GM12878 (cell line): ENCODE results near the gene SUPT3H. TPM values are rescaled to one million over a fixed set of nuclear protein-coding genes. Genes with fewer than 3 reads are reported as not detected.

Source experiments
- ATAC-seq: fragments of 200-7000 bp; cut with Tn5 transposase; 3 replicates; pipeline ENCODE4 v1.9.1; 2020; ENCODE audit warnings: mild to moderate bottlenecking, moderate library complexity
- BruUV-seq: library from RNA; stranded (reverse); fragments of 400-500 nt; replicated peaks from 2 replicates; lab custom pipeline; 2021; lab: Mats Ljungman, UMichigan
- CTCF ChIA-PET: fragments of 300-600 bp; sonication (Branson Sonifier 250); formaldehyde crosslinking; extraction: SDS; loops from one replicate; lab custom pipeline; 2021; ENCODE audit warnings: inconsistent platforms; lab: Yijun Ruan, JAX
- POLR2A ChIA-PET: fragments of 350-600 bp; formaldehyde crosslinking; extraction: SDS; loops from one replicate; lab custom pipeline; 2021; ENCODE audit warnings: inconsistent platforms; lab: Charles Lee
- RAD21 ChIA-PET: fragments of 300-600 bp; sonication (Branson Sonifier 250); formaldehyde crosslinking; loops from one replicate; lab custom pipeline; 2023; ENCODE audit warnings: antibody characterized with exemption; ENCODE audit not compliant: unreplicated experiment; lab: Charles Lee
- SMC1A ChIA-PET: fragments of 300-600 bp; sonication (Branson Sonifier 250); formaldehyde crosslinking; loops from one replicate; lab custom pipeline; 2023; ENCODE audit not compliant: unreplicated experiment, uncharacterized antibody; lab: Charles Lee
- DNase-seq: peaks from one replicate; pipeline ENCODE4 v3.0.0-alpha.2; 2011; ENCODE audit warnings: low read depth, low spot score
- FAIRE-seq: peaks from 3 replicates; lab custom pipeline; 2011; peaks lifted over from hg19 to GRCh38; lab: Jason Lieb, UNC
- H2AFZ ChIP-seq: 2 replicates; pipeline ENCODE4 v1.6.0; 2011; ENCODE audit warnings: low read depth, low read length, control low read depth; ENCODE audit not compliant: control insufficient read depth
- H3K27ac ChIP-seq: 2 replicates; pipeline ENCODE4 v1.5.1; 2011; ENCODE audit warnings: control low read depth; ENCODE audit not compliant: control insufficient read depth, insufficient read depth
- H3K27me3 ChIP-seq, 2 experiments: replicated peaks in 1 of 2; 2 replicates each; pipeline versions ENCODE4 v1.6.0 to v1.6.1; 2011; ENCODE audit warnings: low read length in 1 of 2; ENCODE audit not compliant: control insufficient read depth in 2 of 2, insufficient read depth in 2 of 2
- H3K36me3 ChIP-seq, 2 experiments: 2 replicates each; pipeline ENCODE4 v1.5.1; 2011; ENCODE audit warnings: low read length in 1 of 2; ENCODE audit not compliant: control insufficient read depth in 2 of 2, insufficient read depth in 2 of 2
- H3K4me1 ChIP-seq: 2 replicates; pipeline ENCODE4 v1.6.1; 2011; ENCODE audit warnings: mild to moderate bottlenecking, low read length, moderate library complexity, mixed read lengths; ENCODE audit not compliant: control insufficient read depth, insufficient read depth
- H3K4me2 ChIP-seq: 2 replicates; pipeline ENCODE4 v1.6.0; 2011; ENCODE audit warnings: control low read depth; ENCODE audit not compliant: control insufficient read depth, insufficient read depth
- H3K4me3 ChIP-seq: fragments of 200-600 bp; sonication (generic); 2 replicates; pipeline ENCODE4 v1.5.1; 2016
- H3K79me2 ChIP-seq: 2 replicates; pipeline ENCODE4 v1.6.0; 2011; ENCODE audit warnings: low read length; ENCODE audit not compliant: control insufficient read depth, insufficient read depth
- H3K9ac ChIP-seq: 2 replicates; pipeline ENCODE4 v1.8.0; 2011; ENCODE audit warnings: low read length, control low read depth, mixed read lengths; ENCODE audit not compliant: control insufficient read depth, insufficient read depth
- H3K9me3 ChIP-seq: replicated peaks from 3 replicates; pipeline ENCODE4 v1.5.1; 2011; ENCODE audit warnings: mild to moderate bottlenecking, low read length; ENCODE audit not compliant: control insufficient read depth, insufficient read depth
- H4K20me1 ChIP-seq: 2 replicates; pipeline ENCODE4 v1.6.0; 2011; ENCODE audit not compliant: control insufficient read depth, insufficient read depth
- CEBPB ChIP-seq, 2 experiments: fragments of 150-350 bp in 1 of 2; IDR thresholded peaks; 2 replicates each; pipeline ENCODE4 v1.6.1; 2012 to 2014; ENCODE audit warnings: low read depth in 2 of 2, low read length in 2 of 2, borderline replicate concordance in 1 of 2, inconsistent platforms in 1 of 2
- E2F8 ChIP-seq: fragments of 450-650 bp; IDR thresholded peaks from 2 replicates; pipeline ENCODE4 v1.6.1; 2018; ENCODE audit warnings: mild to moderate bottlenecking, low read depth, moderate library complexity; ENCODE audit not compliant: partially characterized antibody
- MAX ChIP-seq: IDR thresholded peaks from 2 replicates; pipeline ENCODE4 v1.6.1; 2012; ENCODE audit warnings: low read depth, low read length, improper control_type of control experiment
- SMAD1 ChIP-seq: fragments of 450-650 bp; IDR thresholded peaks from 2 replicates; pipeline ENCODE4 v1.6.1; 2018; ENCODE audit warnings: mild to moderate bottlenecking, low read depth; ENCODE audit not compliant: partially characterized antibody
- SRF ChIP-seq, 2 experiments: IDR thresholded peaks; 2 replicates each; pipeline ENCODE4 v1.6.1; 2011; ENCODE audit warnings: low read depth in 2 of 2, low read length in 2 of 2, mild to moderate bottlenecking in 1 of 2, moderate library complexity in 1 of 2
- WGBS: methylation state at CpG from one replicate; pipeline ENCODE4 v1.1.6; 2016; ENCODE audit warnings: low lambda C conversion rate; ENCODE audit not compliant: insufficient replicate concordance, insufficient coverage; ENCODE audit errors: missing lambda C conversion rate; 5-methylcytosine and 5-hydroxymethylcytosine counted together
- in situ Hi-C: fragments of 300-500 bp; cut with MboI; formaldehyde crosslinking; loops from 9 replicates; pipeline ENCODE4 v1.14.3; 2018; ENCODE audit warnings: mixed read lengths
- intact Hi-C: fragments of 100-400 bp; cut with micrococcal nuclease; formaldehyde crosslinking; loops from one replicate; pipeline ENCODE4 v1.14.2; 2022; ENCODE audit not compliant: unreplicated experiment
- polyA plus RNA-seq, 11 experiments: library from polyadenylated mRNA; depleted of rRNA in 4 of 11; unstranded in 6 of 11; stranded (reverse) in 5 of 11; fragments of >200 nt; fragmentation: Nextera tagmentation in 4 of 11; fragmentation: Illumina TruSeq in 1 of 11; extraction: Ambion mirVana in 4 of 11; extraction: Trizol in 1 of 11; gene quantifications; 1 replicate in 1 of 11; 2 replicates in 10 of 11; pipeline versions ENCODE4 v1.2.1 to v1.2.3, GENCODE V29; 2011 to 2016; ENCODE audit warnings: inconsistent platforms in 2 of 11, missing spikeins in 2 of 11, low read depth in 1 of 11
- total RNA-seq, 4 experiments: library from RNA; depleted of rRNA in 3 of 4; stranded (reverse); fragments of >200 nt in 3 of 4; fragmentation: Illumina TruSeq in 1 of 4; extraction: Trizol in 1 of 4; gene quantifications; 2 replicates each; pipeline versions ENCODE4 v1.2.1 to v1.2.3, GENCODE V29; 2013 to 2021
- TF ChIP-seq, protein P1 (sequence below): IDR thresholded peaks from 2 replicates; pipeline ENCODE4 v1.6.1; 2011; ENCODE audit warnings: low read depth, low read length, improper control_type of control experiment, borderline replicate concordance

Gene SUPT3H
- total and polyA plus RNA-seq, 10 of the 15 experiments (the other 5 are each of a cell fraction or from before 2014, with no cell fraction given) = 0.51 to 3.7 (median 2.0) TPM

DNA sequence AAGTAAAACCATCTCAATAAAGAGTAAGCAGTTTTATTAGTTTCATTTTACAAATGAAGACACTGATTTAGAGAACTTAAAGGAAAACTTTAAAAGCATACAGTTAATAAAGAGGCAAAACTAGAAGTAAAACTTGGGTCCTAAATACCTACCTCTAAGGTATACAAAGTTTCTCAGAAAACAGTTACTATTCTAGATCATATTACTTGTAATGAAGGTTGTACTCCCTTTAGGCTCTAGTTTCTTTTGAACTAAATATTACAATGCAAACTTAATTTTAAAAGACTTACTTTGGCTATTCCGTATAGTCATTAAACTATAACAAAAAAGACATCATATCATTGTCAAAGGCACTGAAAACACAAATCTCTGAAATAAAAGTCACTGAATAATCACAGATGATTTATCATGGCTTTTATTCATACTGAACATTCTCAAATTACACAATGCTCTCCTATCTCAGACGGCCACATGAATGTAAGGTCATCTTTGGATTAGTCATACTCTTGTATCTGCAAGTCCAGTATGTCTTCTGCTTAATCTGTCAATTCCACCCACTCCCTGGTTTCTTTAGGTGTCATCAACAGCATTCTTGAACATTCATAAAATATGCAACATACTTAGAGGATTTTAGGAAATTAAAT is 411.2 kb downstream of the SUPT3H start:
- Histone ChIP-seq H3K27ac (no peak overlapping the region), H3K79me2 (no peaks in the 10 kb centered on the region), H3K4me2 (no peak overlapping the region), H2AFZ (no peak overlapping the region), H3K9ac (no peak overlapping the region), H3K27me3 (no peaks in the 10 kb centered on the region)
- 38% methylated on average over 2 of the region's 2 CpGs for WGBS
- ChIA-PET RAD21 (no interaction called here), SMC1A (no interaction called here)
- BruUV-seq = no TSS peak
- intact Hi-C loops = no loop called here
- TF ChIP-seq MAX (no peak), SMAD1 (no peak), SRF (IDR thresholded peaks at IDR 0.05; ENCODE audit: low read depth in 2 of 2, low read length in 2 of 2) (no peak), CEBPB (IDR thresholded peaks at IDR 0.05; ENCODE audit: borderline replicate concordance in 1 of 2, low read depth in 2 of 2, low read length in 2 of 2) (no peak), E2F8 (no peak)
- TF ChIP-seq, protein P1, sequence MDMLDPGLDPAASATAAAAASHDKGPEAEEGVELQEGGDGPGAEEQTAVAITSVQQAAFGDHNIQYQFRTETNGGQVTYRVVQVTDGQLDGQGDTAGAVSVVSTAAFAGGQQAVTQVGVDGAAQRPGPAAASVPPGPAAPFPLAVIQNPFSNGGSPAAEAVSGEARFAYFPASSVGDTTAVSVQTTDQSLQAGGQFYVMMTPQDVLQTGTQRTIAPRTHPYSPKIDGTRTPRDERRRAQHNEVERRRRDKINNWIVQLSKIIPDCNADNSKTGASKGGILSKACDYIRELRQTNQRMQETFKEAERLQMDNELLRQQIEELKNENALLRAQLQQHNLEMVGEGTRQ = no peak
- TF ChIP-seq, all 136 proteins: peak for 0
- H3K4me3 ChIP-seq = no peak overlapping the region
- H3K9me3 ChIP-seq = no peaks in the 10 kb centered on the region
- CTCF ChIA-PET = interaction anchor here (1.5 kb wide), 1 partner anchor 311 kb away, joined by 3 read pairs; no protein-coding TSS in a partner anchor
- no peaks in the 10 kb centered on the region for H3K4me1 ChIP-seq
- FAIRE-seq = no peak
- DNase-seq = no peak
- no peak for ATAC-seq
- H3K36me3 ChIP-seq = no peaks in the 10 kb centered on the region
- POLR2A ChIA-PET = no interaction called here
- no peaks in the 10 kb centered on the region for H4K20me1 ChIP-seq
- in situ Hi-C loops = no loop called here
